GM10266 (cell line): ENCODE measurements around the gene GATD1.

Experiments used
- DNase-seq: peaks from one replicate; pipeline ENCODE4 v3.0.0; 2012; ENCODE audit errors: extremely low spot score
- TF ChIP-seq, protein P1 (sequence below): IDR thresholded peaks from 2 replicates; pipeline ENCODE4 v1.5.1; 2012; ENCODE audit warnings: mild to moderate bottlenecking, low read depth; ENCODE audit not compliant: control insufficient read depth, insufficient read depth; ENCODE audit errors: missing control alignments

GATD1 gene

DNA sequence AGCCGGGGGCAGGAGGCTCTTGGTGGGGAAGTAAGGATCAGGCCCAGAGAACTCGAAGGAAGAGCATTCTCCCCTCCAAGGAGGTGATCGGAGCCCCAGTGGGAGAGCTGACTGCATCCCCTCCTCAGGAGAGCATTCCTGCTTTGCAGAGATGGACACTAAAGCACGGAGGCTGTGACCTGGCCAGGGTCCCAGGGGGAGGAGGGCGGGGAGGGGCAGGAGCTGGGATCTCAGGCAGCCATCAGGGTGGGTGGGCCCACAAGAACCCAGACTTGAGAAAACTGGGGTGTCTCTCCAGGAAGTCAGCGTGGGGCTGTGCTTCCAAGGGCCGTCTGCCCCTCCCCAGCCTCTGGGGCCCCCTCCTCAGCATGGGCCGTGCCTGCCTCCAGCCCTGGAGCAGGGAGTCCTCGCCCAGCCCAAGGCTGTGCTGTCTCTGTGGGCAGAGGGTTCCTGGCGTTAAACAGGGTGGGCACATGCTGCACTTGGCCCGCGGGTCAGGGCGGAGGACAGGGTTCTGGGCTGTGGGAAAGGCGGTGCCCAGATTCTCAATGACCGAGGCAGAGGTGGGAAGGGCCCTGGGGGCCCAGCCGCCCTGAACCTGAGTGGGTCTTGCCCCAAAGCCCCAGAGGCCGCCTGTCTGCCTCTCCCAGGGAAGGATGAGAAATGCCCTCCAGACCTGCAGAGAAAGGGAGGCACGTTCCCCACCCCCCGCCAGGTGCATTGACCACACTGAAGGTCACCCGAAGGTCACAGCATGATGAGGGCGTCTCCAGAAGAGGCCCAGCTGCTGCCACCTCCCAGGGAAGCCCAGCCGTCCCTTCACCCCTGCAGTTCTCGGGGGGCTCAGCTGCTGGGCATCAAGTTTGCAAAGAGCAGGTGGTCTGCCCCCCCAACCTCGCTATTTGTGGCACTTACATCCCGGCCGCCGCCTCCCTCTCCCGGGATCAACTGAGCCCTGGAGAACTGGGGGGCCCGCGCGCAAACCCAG, 12.0 kb upstream of the GATD1 start:
- DNase-seq = no peak
- TF ChIP-seq, protein P1, sequence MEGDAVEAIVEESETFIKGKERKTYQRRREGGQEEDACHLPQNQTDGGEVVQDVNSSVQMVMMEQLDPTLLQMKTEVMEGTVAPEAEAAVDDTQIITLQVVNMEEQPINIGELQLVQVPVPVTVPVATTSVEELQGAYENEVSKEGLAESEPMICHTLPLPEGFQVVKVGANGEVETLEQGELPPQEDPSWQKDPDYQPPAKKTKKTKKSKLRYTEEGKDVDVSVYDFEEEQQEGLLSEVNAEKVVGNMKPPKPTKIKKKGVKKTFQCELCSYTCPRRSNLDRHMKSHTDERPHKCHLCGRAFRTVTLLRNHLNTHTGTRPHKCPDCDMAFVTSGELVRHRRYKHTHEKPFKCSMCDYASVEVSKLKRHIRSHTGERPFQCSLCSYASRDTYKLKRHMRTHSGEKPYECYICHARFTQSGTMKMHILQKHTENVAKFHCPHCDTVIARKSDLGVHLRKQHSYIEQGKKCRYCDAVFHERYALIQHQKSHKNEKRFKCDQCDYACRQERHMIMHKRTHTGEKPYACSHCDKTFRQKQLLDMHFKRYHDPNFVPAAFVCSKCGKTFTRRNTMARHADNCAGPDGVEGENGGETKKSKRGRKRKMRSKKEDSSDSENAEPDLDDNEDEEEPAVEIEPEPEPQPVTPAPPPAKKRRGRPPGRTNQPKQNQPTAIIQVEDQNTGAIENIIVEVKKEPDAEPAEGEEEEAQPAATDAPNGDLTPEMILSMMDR = no peak

DNA sequence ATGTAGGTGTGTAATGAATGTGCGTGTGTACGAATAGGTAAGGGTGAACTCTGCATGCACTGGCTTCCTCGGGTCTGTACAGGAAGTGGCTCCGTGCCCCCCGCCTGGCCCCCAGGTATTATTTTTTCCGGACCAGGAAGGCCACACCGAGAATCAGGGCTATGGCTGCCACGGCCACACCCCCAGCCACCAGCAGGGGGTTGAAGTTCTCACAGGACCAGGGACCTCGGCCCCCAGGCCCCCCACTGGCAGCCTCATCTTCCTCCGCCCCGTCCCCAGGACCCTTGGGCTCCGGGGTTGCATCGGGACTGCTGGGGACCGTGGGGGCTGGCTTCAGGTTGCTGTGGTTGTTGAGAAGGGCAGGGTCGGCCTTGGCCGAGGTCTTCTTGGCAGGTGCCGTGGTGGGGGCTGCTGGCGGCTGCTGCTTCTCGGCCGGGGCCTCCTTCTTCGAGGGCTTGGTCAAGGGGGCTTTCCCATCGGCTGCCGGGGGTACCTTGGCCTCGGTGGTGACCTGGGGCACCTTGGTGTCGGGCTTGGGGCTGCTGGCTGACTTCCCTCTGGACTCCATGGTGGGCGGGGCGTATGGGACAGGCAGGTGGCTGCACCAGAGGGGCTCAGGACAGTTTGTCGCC, 10.8 kb upstream of the GATD1 start:
- TF ChIP-seq, protein P1 = no peak
- no peak for DNase-seq

DNA sequence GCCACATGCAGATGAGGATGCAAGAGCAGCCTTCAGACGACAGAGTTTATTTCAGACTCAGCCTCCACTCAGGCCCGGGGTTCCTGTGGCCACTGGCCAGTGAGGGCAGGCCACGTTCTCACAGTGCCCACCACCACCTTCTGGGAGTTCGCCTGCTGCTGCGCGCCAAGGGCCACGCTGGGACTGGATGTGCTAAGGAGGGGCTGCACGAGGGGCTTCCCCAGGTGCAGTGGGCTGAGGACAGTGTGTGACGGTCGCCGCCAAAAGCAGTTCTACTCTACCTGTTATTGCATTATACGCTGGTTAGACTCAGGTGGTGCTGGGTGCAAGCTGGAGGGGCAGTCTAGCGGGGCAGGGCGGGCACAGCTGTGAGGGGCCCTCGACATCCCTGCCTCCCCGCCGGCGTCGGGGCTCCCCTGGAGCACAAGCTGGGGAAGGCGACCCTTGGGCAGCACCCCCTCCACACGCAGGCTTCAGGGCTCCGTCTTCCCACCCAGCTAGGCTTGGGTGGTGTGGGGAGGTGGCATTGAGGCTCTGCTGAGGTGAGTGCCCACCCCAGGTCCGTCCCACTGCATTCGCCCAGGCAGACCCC, 9.9 kb upstream of the GATD1 start:
- no peak for DNase-seq
- TF ChIP-seq, protein P1 = no peak

DNA sequence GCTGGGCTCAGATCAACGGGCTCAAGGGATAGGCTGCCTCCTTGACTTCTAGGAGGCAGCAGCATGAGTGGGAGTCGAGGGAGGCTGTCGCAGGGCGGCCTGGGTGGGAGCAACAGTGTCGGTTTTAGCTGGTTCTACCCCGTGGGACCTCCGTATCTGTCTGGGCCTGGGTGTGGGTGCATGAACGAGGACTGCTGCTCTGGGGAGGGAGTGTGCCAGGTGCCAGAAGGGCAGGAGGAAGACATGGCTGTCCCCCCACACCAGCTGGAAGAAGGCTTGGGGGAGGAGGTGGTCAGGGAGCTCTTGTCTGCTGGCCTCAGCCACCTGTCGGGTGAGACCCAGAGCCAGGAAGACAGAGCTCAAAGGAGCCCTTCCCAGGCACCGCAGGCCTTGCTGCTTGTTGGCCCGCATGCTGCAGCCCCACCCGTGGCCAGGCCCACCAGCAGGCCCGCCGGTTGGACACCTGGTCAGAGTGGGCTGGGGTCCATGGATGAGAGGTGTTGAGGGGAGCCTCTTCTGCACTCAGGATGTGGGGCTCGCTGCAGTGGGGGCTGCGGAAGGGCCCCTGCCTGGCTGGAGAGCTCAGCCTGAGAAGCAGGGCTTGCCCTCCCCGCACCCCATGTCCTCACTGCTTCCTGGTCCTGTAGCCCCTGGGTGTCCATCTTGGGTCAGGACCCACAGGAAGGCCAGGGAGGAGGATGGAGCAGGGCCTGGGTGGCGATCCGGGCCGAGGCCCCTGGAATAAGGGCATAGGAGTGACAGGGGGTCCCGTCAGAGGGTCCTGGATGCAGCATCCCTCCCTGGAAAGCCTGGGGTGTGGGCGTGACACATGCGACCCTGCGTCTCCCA, 9.2 kb upstream of the GATD1 start:
- no peak for DNase-seq
- TF ChIP-seq, protein P1 = no peak

DNA sequence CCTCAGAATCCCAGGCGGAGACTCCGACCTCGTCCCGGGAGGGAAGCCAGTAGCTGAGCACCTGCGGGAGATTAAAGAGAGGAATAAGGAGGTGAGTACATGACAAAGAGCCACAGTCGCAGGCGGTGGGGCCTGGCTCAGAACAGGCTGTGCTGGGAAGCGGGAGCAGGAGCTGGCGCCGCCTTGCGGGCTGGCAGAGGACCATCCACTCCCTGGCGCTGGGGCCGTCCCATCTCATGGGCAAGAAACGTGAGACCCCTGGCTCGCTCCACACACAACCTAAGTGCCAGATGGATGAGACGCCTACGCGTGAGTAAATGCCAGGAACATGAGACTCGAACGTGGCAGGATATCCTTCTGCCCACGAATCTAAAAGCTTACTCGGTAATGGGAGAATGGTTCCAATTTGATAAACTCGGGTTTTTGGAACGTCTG, 6.3 kb upstream of the GATD1 start:
- TF ChIP-seq, protein P1 = peak; percentile 46
- DNase-seq = no peak

DNA sequence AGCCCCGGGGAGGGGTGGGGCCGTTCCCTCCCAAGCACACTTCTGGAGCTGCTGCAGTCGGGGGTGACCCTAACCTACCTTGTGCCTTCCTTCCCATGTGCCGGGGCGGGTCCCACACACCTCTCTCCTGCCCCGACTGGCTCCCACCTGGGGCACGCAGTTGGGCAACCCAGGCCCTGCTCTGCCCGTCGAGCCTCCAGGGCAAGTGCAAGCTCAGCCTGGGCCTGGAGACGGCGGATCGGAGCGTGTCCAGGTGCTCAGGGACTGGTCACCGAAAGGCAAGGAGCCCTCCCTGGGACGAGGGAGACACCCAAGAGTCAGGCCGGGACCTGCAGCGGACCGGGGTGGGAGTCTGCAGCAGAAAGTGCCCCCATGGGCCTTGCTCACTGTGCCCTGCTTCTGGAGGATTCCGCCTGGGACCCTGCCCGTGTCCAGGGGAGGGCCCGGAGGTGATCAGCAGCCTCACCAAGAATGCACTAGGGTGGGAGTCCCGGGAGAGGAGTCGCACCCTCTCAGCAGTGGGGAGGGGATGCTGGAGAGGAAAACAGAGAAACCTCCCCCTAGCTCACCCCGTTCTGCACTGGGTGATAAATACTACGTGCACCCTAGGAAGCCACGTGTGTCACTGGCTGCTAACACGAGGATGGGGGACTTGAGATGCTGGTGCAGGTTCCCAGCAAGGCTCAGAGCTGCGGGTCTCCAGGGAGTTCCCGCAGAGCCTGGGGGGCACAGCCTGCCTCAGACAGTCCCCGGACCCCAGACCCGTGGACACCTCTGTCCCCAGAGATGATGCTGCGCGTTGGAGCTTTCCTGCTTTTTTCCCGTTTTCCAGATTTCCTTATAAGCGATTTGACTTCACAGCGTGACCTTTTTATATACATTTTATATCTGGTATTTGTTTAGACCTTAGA, 5.2 kb upstream of the GATD1 start:
- no peak for DNase-seq
- TF ChIP-seq, protein P1 = no peak
